CD4-positive, alpha-beta memory T cell (primary cell): Measurements from ENCODE around the gene CAD. TPM values are rescaled to one million over a fixed set of nuclear protein-coding genes. Genes with fewer than 3 reads are reported as not detected.
"Not testable (repeated sequence)": the region's sequence is repeated elsewhere in the genome, so short reads cannot be mapped to it uniquely, and the experiment has no call there.

Source experiments
- CTCF ChIA-PET: fragments of 350-600 bp; sonication (Branson Sonifier 250); formaldehyde crosslinking; loops from one replicate; lab custom pipeline; 2021; ENCODE audit warnings: inconsistent platforms; ENCODE audit not compliant: partially characterized antibody; lab: Charles Lee
- POLR2A ChIA-PET: fragments of 350-600 bp; sonication (Branson Sonifier 250); formaldehyde crosslinking; loops from one replicate; lab custom pipeline; 2021; ENCODE audit not compliant: partially characterized antibody; lab: Charles Lee
- DNase-seq, 5 donors: peaks; one replicate each; pipeline versions ENCODE4 v3.0.0 to v3.0.0-alpha.2; 2020 to 2022; ENCODE audit warnings: mixed read lengths in 1 of 5
- H3K27ac ChIP-seq: one replicate; pipeline ENCODE4 v1.7.0; 2013; ENCODE audit warnings: low read depth, low read length
- H3K27me3 ChIP-seq: 2 replicates; pipeline ENCODE4 v1.7.0; 2013; ENCODE audit warnings: mild to moderate bottlenecking, low read length, moderate library complexity; ENCODE audit not compliant: insufficient read depth
- H3K36me3 ChIP-seq: 2 replicates; pipeline ENCODE4 v1.7.0; 2013; ENCODE audit warnings: mild to moderate bottlenecking, low read length, moderate library complexity; ENCODE audit not compliant: insufficient read depth
- H3K4me1 ChIP-seq: 2 replicates; pipeline ENCODE4 v1.7.0; 2013; ENCODE audit warnings: mild to moderate bottlenecking, low read length, moderate library complexity; ENCODE audit not compliant: insufficient read depth
- H3K4me3 ChIP-seq, 2 donors: one replicate each; pipeline ENCODE4 v1.7.0; 2013; ENCODE audit warnings: low read length in 2 of 2, mild to moderate bottlenecking in 1 of 2
- H3K9me3 ChIP-seq, 2 donors: one replicate each; pipeline ENCODE4 v1.7.0; 2013; ENCODE audit warnings: low read length in 2 of 2, control low read depth in 1 of 2; ENCODE audit not compliant: control insufficient read depth in 1 of 2
- H3K27ac Mint-ChIP-seq, 7 donors: one replicate each; pipeline ENCODE4 v1.8.0; 2020 to 2021; ENCODE audit warnings: mixed read lengths in 7 of 7, mild to moderate bottlenecking in 6 of 7, inconsistent platforms in 3 of 7, moderate library complexity in 3 of 7
- H3K27me3 Mint-ChIP-seq, 2 donors: one replicate each; pipeline ENCODE4 v1.8.0; 2020 to 2021; ENCODE audit warnings: mixed read lengths in 2 of 2
- H3K36me3 Mint-ChIP-seq, 2 donors: one replicate each; pipeline ENCODE4 v1.8.0; 2020 to 2021; ENCODE audit warnings: mixed read lengths in 2 of 2, inconsistent platforms in 1 of 2, mild to moderate bottlenecking in 1 of 2
- H3K4me1 Mint-ChIP-seq, 4 donors: one replicate each; pipeline ENCODE4 v1.8.0; 2020 to 2021; ENCODE audit warnings: mixed read lengths in 4 of 4, mild to moderate bottlenecking in 1 of 4
- H3K4me3 Mint-ChIP-seq, 8 donors: one replicate each; pipeline ENCODE4 v1.8.0; 2020 to 2021; ENCODE audit warnings: mixed read lengths in 8 of 8, mild to moderate bottlenecking in 7 of 8, moderate library complexity in 6 of 8, inconsistent platforms in 3 of 8
- H3K9me3 Mint-ChIP-seq, 8 donors: one replicate each; pipeline ENCODE4 v1.8.0; 2020 to 2021; ENCODE audit warnings: mixed read lengths in 8 of 8, mild to moderate bottlenecking in 5 of 8, inconsistent platforms in 3 of 8, moderate library complexity in 1 of 8
- intact Hi-C: fragments of 100-400 bp; cut with micrococcal nuclease; formaldehyde crosslinking; loops from one replicate; pipeline ENCODE4 v1.15.1; 2023
- polyA plus RNA-seq, 2 donors: library from polyadenylated mRNA; unstranded; fragments of 300-500 nt; fragmentation: Illumina TruSeq; gene quantifications; one replicate each; pipeline ENCODE4 v1.2.3, GENCODE V29; 2021
- total RNA-seq, 2 experiments: library from RNA; stranded (reverse); gene quantifications; one replicate each; pipeline ENCODE4 v1.2.3, GENCODE V29; 2021

CAD gene
- total and polyA plus RNA-seq, 4 experiments from 2014 or later, result 11.3 to 49.3 (median 35.9) TPM

- no peak overlapping the region for H3K4me3 ChIP-seq
- no peak for DNase-seq
Measured at GRCh38 chr2:27186613-27187345, 30.4 kb upstream of the CAD start.

GRCh38 chr2:27189989-27190388, 27.2 kb upstream of the CAD start:
- no peak overlapping the region for H3K27ac Mint-ChIP-seq

More at GRCh38 chr2:27186613-27187345, 30.4 kb upstream of the CAD start:
- H3K36me3 Mint-ChIP-seq, result no peaks in the 10 kb centered on the region
- no peak overlapping the region for H3K4me3 Mint-ChIP-seq
- no peaks in the 10 kb centered on the region for H3K9me3 ChIP-seq
- H3K4me1 ChIP-seq, result no peaks in the 10 kb centered on the region
- H3K4me1 Mint-ChIP-seq, result no peaks in the 10 kb centered on the region
- no peaks in the 10 kb centered on the region for H3K36me3 ChIP-seq
- no peaks in the 10 kb centered on the region for H3K27me3 ChIP-seq
- POLR2A ChIA-PET, result no interaction called here
- H3K27ac Mint-ChIP-seq, result no peak overlapping the region
- CTCF ChIA-PET, result interaction anchor here (1.2 kb wide), 1 partner anchor 225 kb away, joined by 4 read pairs; no protein-coding TSS in a partner anchor
- H3K27ac ChIP-seq, result no peak overlapping the region
- peaks cover 0 to 3% (median 0%) of the 10 kb centered on the region in 8 donors for H3K9me3 Mint-ChIP-seq
- H3K27me3 Mint-ChIP-seq, result peaks cover 8 to 24% of the 10 kb centered on the region in 2 donors
- intact Hi-C loops, result no loop called here

GRCh38 chr2:27191070-27191829, 25.9 kb upstream of the CAD start:
- POLR2A ChIA-PET, result no interaction called here
- no peaks in the 10 kb centered on the region for H3K36me3 Mint-ChIP-seq
- CTCF ChIA-PET, result interaction anchor here (0.7 to 3.2 kb wide), 9 partner anchors 20 to 232 kb away, joined by 3 to 24 read pairs (median 4); no protein-coding TSS in a partner anchor
- intact Hi-C loops, result loop anchor here (1.0 kb wide), 1 partner anchor 93 kb away; no protein-coding TSS in a partner anchor
- no peaks in the 10 kb centered on the region for H3K9me3 ChIP-seq
- no peaks in the 10 kb centered on the region for H3K27me3 ChIP-seq
- H3K4me3 ChIP-seq, result no peak overlapping the region
- no peak overlapping the region for H3K27ac ChIP-seq
- no peak overlapping the region for H3K27ac Mint-ChIP-seq
- DNase-seq, result peak; percentile 44 to 61 (median 55)
- no peaks in the 10 kb centered on the region for H3K36me3 ChIP-seq
- H3K4me1 Mint-ChIP-seq, result no peaks in the 10 kb centered on the region
- H3K4me3 Mint-ChIP-seq, result no peak overlapping the region
- no peaks in the 10 kb centered on the region for H3K4me1 ChIP-seq
- H3K9me3 Mint-ChIP-seq, result peaks cover 0 to 1% (median 0%) of the 10 kb centered on the region in 8 donors
- H3K27me3 Mint-ChIP-seq, result peaks cover 3 to 12% of the 10 kb centered on the region in 2 donors

More at GRCh38 chr2:27189989-27190388, 27.2 kb upstream of the CAD start:
- Mint-ChIP-seq H3K4me1 (no peaks in the 10 kb centered on the region), H3K36me3 (no peaks in the 10 kb centered on the region), H3K4me3 (no peak overlapping the region), H3K9me3 (peaks cover 0 to 1% (median 0%) of the 10 kb centered on the region in 8 donors), H3K27me3 (peaks cover 5 to 12% of the 10 kb centered on the region in 2 donors)
- Histone ChIP-seq H3K27ac (no peak overlapping the region), H3K4me1 (no peaks in the 10 kb centered on the region), H3K9me3 (no peaks in the 10 kb centered on the region), H3K27me3 (no peaks in the 10 kb centered on the region), H3K4me3 (no peak overlapping the region), H3K36me3 (no peaks in the 10 kb centered on the region)
- POLR2A ChIA-PET, result no interaction called here
- CTCF ChIA-PET, result interaction anchor here (0.7 to 3.2 kb wide), 3 partner anchors 32 to 228 kb away, joined by 4 to 24 read pairs (median 5); no protein-coding TSS in a partner anchor
- no peak for DNase-seq
- intact Hi-C loops, result no loop called here

GRCh38 chr2:27194538-27195354, 22.4 kb upstream of the CAD start:
- POLR2A ChIA-PET, result no interaction called here
- Histone ChIP-seq H3K27ac (no peak overlapping the region), H3K4me1 (no peaks in the 10 kb centered on the region), H3K27me3 (no peaks in the 10 kb centered on the region), H3K4me3 (no peak overlapping the region), H3K36me3 (no peaks in the 10 kb centered on the region), H3K9me3 (no peaks in the 10 kb centered on the region)
- no peaks in the 10 kb centered on the region for H3K9me3 Mint-ChIP-seq
- no peak overlapping the region for H3K27ac Mint-ChIP-seq
- intact Hi-C loops, result no loop called here
- H3K4me3 Mint-ChIP-seq, result no peak overlapping the region
- no peak for DNase-seq
- peaks cover 3 to 5% of the 10 kb centered on the region in 2 donors for H3K27me3 Mint-ChIP-seq
- no peaks in the 10 kb centered on the region for H3K4me1 Mint-ChIP-seq
- peaks cover 2 to 8% of the 10 kb centered on the region in 2 donors for H3K36me3 Mint-ChIP-seq
- CTCF ChIA-PET, result no interaction called here

GRCh38 chr2:27195799-27196198, 21.4 kb upstream of the CAD start:
- H3K4me1 Mint-ChIP-seq, H3K27ac Mint-ChIP-seq, intact Hi-C loops, H3K4me1 ChIP-seq, H3K27me3 ChIP-seq, POLR2A ChIA-PET, H3K27me3 Mint-ChIP-seq, H3K4me3 ChIP-seq, H3K36me3 ChIP-seq, H3K9me3 ChIP-seq, CTCF ChIA-PET, H3K4me3 Mint-ChIP-seq, H3K9me3 Mint-ChIP-seq, DNase-seq, H3K27ac ChIP-seq: not testable (repeated sequence)
- H3K36me3 Mint-ChIP-seq, result peaks cover 7 to 15% of the 10 kb centered on the region in 2 donors

GRCh38 chr2:27198068-27198467, 19.1 kb upstream of the CAD start:
- H3K27me3 Mint-ChIP-seq, H3K27ac ChIP-seq, H3K4me3 Mint-ChIP-seq, POLR2A ChIA-PET, H3K27ac Mint-ChIP-seq, H3K4me3 ChIP-seq, H3K4me1 Mint-ChIP-seq, H3K9me3 Mint-ChIP-seq, intact Hi-C loops, DNase-seq, H3K27me3 ChIP-seq, CTCF ChIA-PET, H3K4me1 ChIP-seq, H3K9me3 ChIP-seq: not testable (repeated sequence)
- H3K36me3 Mint-ChIP-seq, result peaks cover 23 to 33% of the 10 kb centered on the region in 2 donors
- H3K36me3 ChIP-seq, result peaks cover 14% of the 10 kb centered on the region
